ENCODE data around the gene GPC3.

GPC3 gene

GRCh38 chrX:133541021-133541420, 444.4 kb downstream of the GPC3 start:
- Histone ChIP-seq H3K27ac (ENCODE audit: low read depth, low read length) (no peak overlapping the region), H3K36me3 (ENCODE audit: control insufficient read depth, low read length) (no peaks in the 10 kb centered on the region), H3K27me3 (ENCODE audit: control insufficient read depth, low read length) (no peaks in the 10 kb centered on the region), H3K4me3 (ENCODE audit: low read length) (no peak overlapping the region), H3K4me2 (ENCODE audit: low read length) (no peak overlapping the region), H3K4me1 (ENCODE audit: control insufficient read depth, low read length) (no peaks in the 10 kb centered on the region), H3K9me3 (ENCODE audit: control insufficient read depth, insufficient read depth, low read length) (no peaks in the 10 kb centered on the region), H3K9me2 (replicated peaks; ENCODE audit: control insufficient read depth, low read length) (no peaks in the 10 kb centered on the region), H4K20me1 (ENCODE audit: control insufficient read depth, insufficient read depth, low read depth, low read length) (no peaks in the 10 kb centered on the region), H3K79me2 (ENCODE audit: control insufficient read depth, low read length) (no peaks in the 10 kb centered on the region), H3F3A (ENCODE audit: control insufficient read depth, insufficient read depth) (no peaks in the 10 kb centered on the region)
- TF ChIP-seq CTCF (IDR thresholded peaks at IDR 0.05; ENCODE audit: low read depth, low read length, poor library complexity, severe bottlenecking) (no peak), EZH2phosphoT487 (IDR thresholded peaks at IDR 0.05; ENCODE audit: borderline replicate concordance, low read length) (no peak)

GRCh38 chrX:133538148-133538547, 447.2 kb downstream of the GPC3 start:
- Histone ChIP-seq H3F3A (ENCODE audit: control insufficient read depth, insufficient read depth) (no peaks in the 10 kb centered on the region), H3K9me2 (replicated peaks; ENCODE audit: control insufficient read depth, low read length) (no peaks in the 10 kb centered on the region), H4K20me1 (ENCODE audit: control insufficient read depth, insufficient read depth, low read depth, low read length) (no peaks in the 10 kb centered on the region), H3K27me3 (ENCODE audit: control insufficient read depth, low read length) (no peaks in the 10 kb centered on the region), H3K4me3 (ENCODE audit: low read length) (no peak overlapping the region), H3K27ac (ENCODE audit: low read depth, low read length) (no peak overlapping the region), H3K9me3 (ENCODE audit: control insufficient read depth, insufficient read depth, low read length) (no peaks in the 10 kb centered on the region), H3K4me2 (ENCODE audit: low read length) (no peak overlapping the region), H3K36me3 (ENCODE audit: control insufficient read depth, low read length) (no peaks in the 10 kb centered on the region), H3K4me1 (ENCODE audit: control insufficient read depth, low read length) (no peaks in the 10 kb centered on the region), H3K79me2 (ENCODE audit: control insufficient read depth, low read length) (no peaks in the 10 kb centered on the region)
- TF ChIP-seq CTCF (IDR thresholded peaks at IDR 0.05; ENCODE audit: low read depth, low read length, poor library complexity, severe bottlenecking), result no peak
- no peak for TF ChIP-seq EZH2phosphoT487 (IDR thresholded peaks at IDR 0.05; ENCODE audit: borderline replicate concordance, low read length)

- no peak overlapping the region for H3K4me2 ChIP-seq (ENCODE audit: low read length)
- no peaks in the 10 kb centered on the region for H4K20me1 ChIP-seq (ENCODE audit: control insufficient read depth, insufficient read depth, low read depth, low read length)
- H3K79me2 ChIP-seq (ENCODE audit: control insufficient read depth, low read length), result no peaks in the 10 kb centered on the region
- no peaks in the 10 kb centered on the region for H3K27me3 ChIP-seq (ENCODE audit: control insufficient read depth, low read length)
- no peaks in the 10 kb centered on the region for H3F3A ChIP-seq (ENCODE audit: control insufficient read depth, insufficient read depth)
- H3K9me3 ChIP-seq (ENCODE audit: control insufficient read depth, insufficient read depth, low read length), result no peaks in the 10 kb centered on the region
- no peaks in the 10 kb centered on the region for H3K36me3 ChIP-seq (ENCODE audit: control insufficient read depth, low read length)
- H3K4me1 ChIP-seq (ENCODE audit: control insufficient read depth, low read length), result no peaks in the 10 kb centered on the region
- no peak overlapping the region for H3K4me3 ChIP-seq (ENCODE audit: low read length)
- no peak overlapping the region for H3K27ac ChIP-seq (ENCODE audit: low read depth, low read length)
- TF ChIP-seq CTCF (IDR thresholded peaks at IDR 0.05; ENCODE audit: low read depth, low read length, poor library complexity, severe bottlenecking) (no peak), EZH2phosphoT487 (IDR thresholded peaks at IDR 0.05; ENCODE audit: borderline replicate concordance, low read length) (no peak)
- no peaks in the 10 kb centered on the region for H3K9me2 ChIP-seq (replicated peaks; ENCODE audit: control insufficient read depth, low read length)
These were observed 448.3 kb downstream of the GPC3 start for GRCh38 chrX:133537142-133537541.

- H3K79me2 ChIP-seq (ENCODE audit: control insufficient read depth, low read length), result no peaks in the 10 kb centered on the region
- no peak overlapping the region for H3K4me3 ChIP-seq (ENCODE audit: low read length)
- no peak overlapping the region for H3K4me2 ChIP-seq (ENCODE audit: low read length)
- H3K9me3 ChIP-seq (ENCODE audit: control insufficient read depth, insufficient read depth, low read length), result no peaks in the 10 kb centered on the region
- H3F3A ChIP-seq (ENCODE audit: control insufficient read depth, insufficient read depth), result no peaks in the 10 kb centered on the region
- no peak for TF ChIP-seq EZH2phosphoT487 (IDR thresholded peaks at IDR 0.05; ENCODE audit: borderline replicate concordance, low read length)
- TF ChIP-seq CTCF (IDR thresholded peaks at IDR 0.05; ENCODE audit: low read depth, low read length, poor library complexity, severe bottlenecking), result no peak
- no peaks in the 10 kb centered on the region for H3K4me1 ChIP-seq (ENCODE audit: control insufficient read depth, low read length)
- no peaks in the 10 kb centered on the region for H3K9me2 ChIP-seq (replicated peaks; ENCODE audit: control insufficient read depth, low read length)
- H4K20me1 ChIP-seq (ENCODE audit: control insufficient read depth, insufficient read depth, low read depth, low read length), result no peaks in the 10 kb centered on the region
- H3K27ac ChIP-seq (ENCODE audit: low read depth, low read length), result no peak overlapping the region
- no peaks in the 10 kb centered on the region for H3K27me3 ChIP-seq (ENCODE audit: control insufficient read depth, low read length)
- H3K36me3 ChIP-seq (ENCODE audit: control insufficient read depth, low read length), result no peaks in the 10 kb centered on the region
These were observed 450.3 kb downstream of the GPC3 start for GRCh38 chrX:133535066-133535465.

Measured in DOHH2 (cell line).